ENCODE results near the gene PPP3R1. TPM values are rescaled to one million over a fixed set of nuclear protein-coding genes. Genes with fewer than 3 reads are reported as not detected.

The PPP3R1 gene
- total and polyA plus RNA-seq, 2 of the 8 experiments (the other 6 are each of a cell fraction or from before 2014, with no cell fraction given): 9.3 to 85.1 TPM

DNA sequence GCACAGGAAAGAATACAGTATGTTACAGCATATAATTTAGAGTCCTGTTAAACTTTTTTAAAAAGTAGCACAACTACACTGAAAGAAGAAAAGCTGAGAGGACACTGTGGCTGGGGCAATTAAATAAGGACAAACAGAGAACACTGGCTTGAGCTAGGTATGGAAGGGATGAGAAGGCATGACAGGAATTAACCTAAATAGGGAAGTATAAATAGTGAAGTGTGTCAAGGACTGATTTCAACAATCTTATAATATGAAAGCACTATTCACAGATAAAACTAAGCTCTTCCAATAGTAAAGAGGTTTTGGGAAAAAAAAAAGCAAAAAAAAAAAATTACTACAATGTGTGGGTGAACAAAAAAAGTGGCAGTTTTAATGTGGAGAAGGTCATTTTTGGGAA lies 45.5 kb downstream of the PPP3R1 start:
- no peak overlapping the region for H4K8ac ChIP-seq (ENCODE audit: extremely low read depth, insufficient read depth, low read length)
- FAIRE-seq: no peak

More for the DNA sequence above, 45.5 kb downstream of the PPP3R1 start:
- Histone ChIP-seq H4K91ac (replicated peaks; ENCODE audit: insufficient read length, low read length) (no peak overlapping the region), H2BK120ac (replicated peaks; ENCODE audit: low read depth, low read length) (no peak overlapping the region), H3K27ac (ENCODE audit: low read depth, low read length) (no peak overlapping the region), H2BK20ac (ENCODE audit: low read length) (no peak overlapping the region), H3K79me1 (ENCODE audit: low read depth, low read length) (no peaks in the 10 kb centered on the region), H4K5ac (ENCODE audit: insufficient read length, low read depth, low read length) (no peak overlapping the region), H3K23me2 (ENCODE audit: low read depth, low read length) (no peaks in the 10 kb centered on the region), H3K18ac (ENCODE audit: extremely low read depth, low read length) (no peak overlapping the region), H3K9me3 (ENCODE audit: insufficient read depth in 2 of 2, low read depth in 1 of 2, low read length in 1 of 2) (no peaks in the 10 kb centered on the region), H3K56ac (replicated peaks; ENCODE audit: insufficient read length, low read depth, low read length) (no peak overlapping the region), H2AK5ac (ENCODE audit: low read depth, low read length) (no peak overlapping the region), H3K36me3 (ENCODE audit: control insufficient read depth in 2 of 4, insufficient read depth in 4 of 4, low read length in 3 of 4) (peaks cover 0 to 9% (median 0%) of the 10 kb centered on the region in 4 experiments; a peak in 1 of 8 replicates), H2BK15ac (ENCODE audit: low read length) (no peak overlapping the region), H2BK12ac (ENCODE audit: low read depth, low read length) (no peak overlapping the region), H4K20me1 (replicated peaks in 1 of 2; ENCODE audit: control insufficient read depth in 1 of 2, insufficient read depth in 2 of 2, low read length in 2 of 2) (peaks cover 2 to 6% of the 10 kb centered on the region in 2 experiments), H3K27me3 (replicated peaks in 1 of 4; ENCODE audit: control insufficient read depth in 3 of 4, extremely low read depth in 1 of 4, insufficient read depth in 3 of 4, low read length in 3 of 4) (no peaks in the 10 kb centered on the region), H2BK5ac (ENCODE audit: low read depth, low read length) (no peak overlapping the region), H2AFZ (ENCODE audit: low read length) (no peak overlapping the region), H3K9ac (replicated peaks in 1 of 4; ENCODE audit: extremely low read depth in 1 of 4, low read depth in 3 of 4, low read length in 3 of 4) (no peak overlapping the region), H3K4me3 (ENCODE audit: extremely low read depth in 1 of 4, insufficient read depth in 2 of 4, low read depth in 3 of 4, low read length in 4 of 4) (no peak overlapping the region), H3K23ac (ENCODE audit: insufficient read length) (no peak overlapping the region), H3K4me2 (ENCODE audit: insufficient read depth in 1 of 2, low read depth in 2 of 2, low read length in 2 of 2) (no peak overlapping the region), H3K4me1 (replicated peaks in 1 of 4; ENCODE audit: control insufficient read depth in 3 of 4, insufficient read depth in 4 of 4, low read length in 3 of 4) (peaks cover 0 to 4% (median 0%) of the 10 kb centered on the region in 4 experiments; a peak in 2 of 7 replicates), H3K4ac (replicated peaks; ENCODE audit: insufficient read length, low read depth, low read length) (no peak overlapping the region), H3K14ac (ENCODE audit: insufficient read length) (no peak overlapping the region), H3K79me2 (ENCODE audit: control insufficient read depth in 1 of 2, insufficient read depth in 2 of 2, low read length in 2 of 2) (peaks cover 4 to 82% of the 10 kb centered on the region in 2 experiments; a peak in 3 of 4 replicates)
- no peak for TF ChIP-seq RBBP5 (IDR thresholded peaks at IDR 0.05; ENCODE audit: borderline replicate concordance, low read depth, low read length)
- no peak for TF ChIP-seq CHD1 (IDR thresholded peaks at IDR 0.05; ENCODE audit: low read depth, low read length)
- no peak for TF ChIP-seq CBX8 (IDR thresholded peaks at IDR 0.05; ENCODE audit: borderline replicate concordance, low read depth, low read length)
- DNase-seq (ENCODE audit: low read depth in 1 of 2, low spot score in 2 of 2): no peak
- POLR2A ChIA-PET (ENCODE audit: partially characterized antibody): interaction anchor here (1.5 kb wide), 1 partner anchor 26 kb away, joined by 3 read pairs; no protein-coding TSS in a partner anchor
- CTCF ChIA-PET (ENCODE audit: partially characterized antibody): interaction anchor here (0.6 to 2.2 kb wide), 5 partner anchors 9 to 681 kb away, joined by 3 to 6 read pairs (median 5); no protein-coding TSS in a partner anchor

Measured in H1 (cell line).